Hippocampal formation (tissue), 2 donors: ENCODE measurements around the gene BST1.
A peak's percentile ranks its signal among the peaks of the same experiment; 100 is the strongest.
"Not testable (repeated sequence)": the region's sequence is repeated elsewhere in the genome, so short reads cannot be mapped to it uniquely, and the experiment has no call there.

Experiments used
- DNase-seq, 2 donors: peaks; one replicate each; lab custom pipeline; 2025; lab: John Stamatoyannopoulos, UW

The BST1 gene

DNA sequence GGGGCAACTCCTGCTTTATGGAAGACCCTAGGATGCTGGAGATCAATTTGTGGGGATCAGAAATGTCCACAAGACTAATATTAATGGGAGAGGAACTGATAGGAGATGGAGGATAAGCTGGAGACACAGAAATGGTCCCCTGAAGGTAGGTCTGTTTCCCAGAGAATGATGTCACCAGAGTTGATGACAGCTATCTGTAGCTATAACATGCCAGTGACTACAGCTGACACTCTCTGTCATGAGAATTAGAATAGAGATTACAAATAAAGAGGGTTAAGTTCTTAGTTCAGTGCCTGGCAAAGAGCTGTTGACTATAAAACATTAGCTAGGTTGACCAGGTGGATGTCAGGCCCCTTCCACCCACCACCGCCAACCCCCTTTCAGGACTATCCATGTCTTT lies 9.3 kb downstream of the BST1 start:
- no peak for DNase-seq

DNA sequence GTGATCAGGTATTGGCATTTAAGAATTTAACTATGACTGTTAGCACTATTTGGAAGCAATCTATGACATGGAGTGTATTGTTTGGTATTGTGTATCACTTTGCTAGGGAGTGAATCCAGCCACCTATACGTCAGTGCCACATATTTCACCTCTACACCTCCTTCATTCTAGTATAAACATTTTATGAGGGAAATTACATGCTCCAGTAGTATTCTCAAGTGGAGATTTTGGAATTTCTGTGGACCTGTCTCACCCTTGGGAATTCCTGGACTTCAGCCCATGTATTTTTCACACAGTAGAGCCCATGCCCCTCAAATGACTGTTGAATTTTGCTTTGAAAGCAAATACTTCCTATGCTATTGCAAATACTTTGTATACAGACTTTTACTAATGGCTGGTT lies 11.3 kb downstream of the BST1 start:
- no peak for DNase-seq

DNA sequence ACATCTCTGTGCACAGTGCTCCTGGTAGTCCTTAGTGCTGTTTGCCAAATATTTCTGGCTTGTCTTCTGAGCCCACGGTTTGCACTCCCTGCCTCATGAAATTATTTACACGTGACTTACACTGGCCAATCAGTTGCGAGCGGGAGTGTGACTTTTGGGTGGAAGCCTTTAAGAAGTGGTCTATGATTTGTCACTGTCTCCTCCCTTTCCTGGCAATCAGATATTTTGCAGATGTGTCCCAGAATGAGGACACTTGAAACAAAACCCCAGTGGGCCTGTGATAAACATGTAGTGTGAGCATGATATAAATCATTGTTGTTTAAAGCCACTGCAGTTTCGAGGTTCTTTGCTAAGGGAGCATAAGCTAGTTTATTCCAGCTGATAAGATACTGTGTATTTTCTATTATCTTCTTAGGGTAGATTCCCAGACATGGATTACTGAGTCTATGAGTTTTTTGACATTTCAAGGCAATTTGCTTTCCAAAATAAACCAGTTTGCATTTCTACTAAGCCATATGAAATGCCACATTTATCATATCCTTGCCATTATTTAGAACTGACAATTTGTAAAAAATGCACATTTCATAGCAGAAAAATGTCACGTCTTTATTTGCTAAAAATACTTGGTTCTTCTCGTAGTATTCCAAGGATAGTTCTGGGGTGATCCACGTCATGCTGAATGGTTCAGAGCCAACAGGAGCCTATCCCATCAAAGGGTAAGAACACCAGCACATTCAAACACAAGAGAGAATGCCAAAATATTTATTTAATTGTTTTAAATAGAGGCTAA lies 12.0 kb downstream of the BST1 start:
- no peak for DNase-seq

DNA sequence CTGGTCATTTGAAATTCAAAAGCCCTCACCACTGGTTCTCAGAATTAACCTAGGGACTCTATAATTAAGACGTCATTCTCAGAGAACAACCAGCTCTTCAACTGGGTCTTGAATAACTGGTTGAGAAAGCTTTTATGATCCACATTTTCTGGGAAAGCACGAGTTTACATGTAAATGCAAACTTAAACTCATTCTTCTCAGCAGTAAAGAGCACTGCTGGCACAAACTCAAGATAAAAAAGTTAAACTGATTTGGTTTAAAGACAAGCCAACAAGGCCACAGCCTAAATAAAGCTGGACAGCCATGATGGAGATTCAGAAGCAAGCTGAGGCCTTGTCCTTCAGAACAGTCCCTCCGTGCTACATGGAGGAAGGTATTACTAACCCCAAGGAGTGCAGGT lies 13.2 kb downstream of the BST1 start:
- no peak for DNase-seq

DNA sequence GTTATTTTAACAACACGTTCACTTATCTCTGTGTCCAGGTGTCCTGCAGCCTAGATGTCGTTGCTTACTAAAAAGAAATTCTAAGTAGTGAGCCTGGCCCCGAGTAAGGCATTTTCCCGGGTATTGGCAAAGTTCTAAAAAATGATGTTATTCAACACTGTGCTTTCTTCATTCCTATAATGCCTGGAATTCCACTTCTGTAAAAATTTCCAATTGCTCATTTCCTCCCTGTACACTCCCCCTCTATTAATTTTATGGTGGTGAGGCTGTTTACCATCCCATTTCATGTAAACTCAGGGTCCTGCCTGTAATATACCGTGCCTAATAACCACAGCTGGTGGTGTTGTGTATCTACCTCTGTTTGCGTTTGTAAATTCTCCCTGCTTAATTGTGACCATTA lies 14.2 kb downstream of the BST1 start:
- DNase-seq, result no peak

DNA sequence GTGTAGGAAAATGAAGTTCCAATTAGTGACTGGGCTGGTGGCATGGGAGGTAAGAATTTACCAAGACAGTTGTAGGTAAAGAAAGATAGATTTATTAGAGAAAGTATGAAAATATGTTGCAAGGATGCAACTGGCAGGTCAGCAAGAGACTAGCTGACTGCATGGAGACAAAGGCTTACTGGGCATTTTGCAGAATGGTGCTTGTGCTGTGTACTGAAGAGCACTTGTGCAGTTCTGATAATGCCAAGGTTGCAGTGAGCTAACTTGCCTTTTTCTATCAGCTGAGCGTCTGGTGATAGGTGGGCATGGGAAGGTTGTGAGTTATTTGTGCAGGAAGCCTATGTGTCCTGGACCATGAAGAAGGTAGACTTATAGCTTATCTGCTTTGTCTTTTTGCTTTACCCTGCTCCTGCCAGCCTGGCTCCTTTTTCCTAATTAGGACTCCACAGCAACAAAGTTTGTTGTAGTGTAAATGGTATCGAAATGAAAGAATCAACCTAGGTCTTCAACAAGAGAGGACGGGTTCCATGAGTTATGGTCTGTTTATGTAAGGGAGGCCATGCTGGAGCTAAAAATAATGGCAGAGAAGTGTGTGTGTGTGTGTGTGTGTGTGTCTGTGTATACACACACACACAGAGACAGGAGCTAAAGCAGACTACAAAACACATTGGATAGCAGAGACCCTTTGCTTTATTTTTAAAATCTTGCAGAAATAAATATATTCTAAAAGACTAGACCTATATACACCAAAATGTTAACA lies 15.0 kb downstream of the BST1 start:
- DNase-seq, result no peak

DNA sequence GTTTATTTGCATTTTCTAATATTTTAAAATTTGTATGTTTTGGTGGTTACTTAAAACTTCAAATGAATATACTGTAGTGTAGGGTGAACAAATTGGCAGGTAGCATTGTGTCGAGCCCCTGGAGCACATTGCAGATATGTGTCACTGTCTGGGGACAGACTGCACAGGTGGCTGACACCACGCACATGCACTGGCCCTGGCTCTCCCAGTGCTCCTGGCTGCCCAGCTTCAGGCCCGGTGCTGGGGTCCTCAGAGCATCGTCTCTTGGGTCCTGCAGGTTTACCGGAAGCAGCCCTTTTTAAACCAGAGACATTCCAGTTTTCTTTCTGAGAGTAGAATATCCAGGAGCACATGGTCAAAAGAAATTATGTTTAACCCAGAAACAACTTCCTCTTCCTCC lies 15.6 kb downstream of the BST1 start:
- no peak for DNase-seq

DNA sequence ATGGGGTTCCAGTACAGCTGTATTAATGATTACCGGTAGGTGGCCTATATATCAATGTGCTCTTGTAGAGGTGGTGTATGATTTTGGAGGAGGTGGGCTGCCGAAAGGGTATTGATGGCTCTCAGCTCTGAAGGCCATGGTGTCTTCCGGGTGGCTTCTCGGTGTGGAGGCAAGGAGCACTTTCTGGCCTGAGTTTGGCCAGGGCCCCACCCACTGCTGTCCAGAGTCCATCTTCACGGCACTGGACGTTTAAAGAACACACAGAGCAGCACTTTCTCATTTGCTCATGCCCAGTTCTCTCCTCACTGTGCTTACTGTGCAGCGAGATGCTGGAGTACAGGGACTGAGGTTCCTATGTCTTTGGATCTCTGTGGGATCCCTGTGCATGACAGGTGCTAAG lies 16.1 kb downstream of the BST1 start:
- no peak for DNase-seq

DNA sequence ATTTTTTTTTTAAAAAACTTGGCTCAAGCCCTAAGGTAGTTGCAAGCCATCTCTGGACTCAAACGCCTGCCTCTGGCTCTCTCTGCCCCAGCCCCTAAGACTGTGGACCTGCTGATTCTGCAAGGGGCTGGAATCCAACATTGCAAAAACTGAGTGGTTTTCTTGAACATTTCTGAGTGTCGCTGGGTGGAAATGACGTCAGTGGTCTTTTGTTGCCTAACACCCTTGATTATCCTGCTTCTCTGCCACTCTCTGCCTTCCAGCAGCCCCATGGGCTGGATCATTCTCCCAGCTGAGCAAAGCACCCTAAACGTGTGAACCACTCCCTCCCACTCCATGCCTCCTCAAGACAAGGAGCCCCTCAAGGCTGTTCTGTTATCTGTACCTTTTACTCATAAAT lies 16.6 kb downstream of the BST1 start:
- no peak for DNase-seq

DNA sequence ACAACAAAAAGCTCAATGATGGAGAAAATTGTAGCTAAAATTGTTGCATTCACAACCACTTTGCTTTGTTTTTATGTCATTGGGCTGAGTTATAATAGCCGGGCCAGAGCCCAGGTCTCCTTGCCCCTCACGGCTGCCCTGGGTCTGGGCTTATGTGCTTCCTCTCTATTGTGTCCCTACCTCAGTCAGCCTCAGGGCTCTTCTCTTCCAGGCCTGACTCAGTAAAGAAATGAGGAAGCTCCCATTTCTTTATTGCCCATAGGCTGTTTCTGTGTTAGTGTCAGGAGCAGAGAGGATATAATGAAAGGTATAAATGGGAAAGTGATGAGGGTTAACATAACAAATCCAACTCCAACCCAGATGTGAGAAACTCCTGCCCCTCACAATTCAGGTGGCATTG lies 18.0 kb downstream of the BST1 start:
- DNase-seq, result no peak

DNA sequence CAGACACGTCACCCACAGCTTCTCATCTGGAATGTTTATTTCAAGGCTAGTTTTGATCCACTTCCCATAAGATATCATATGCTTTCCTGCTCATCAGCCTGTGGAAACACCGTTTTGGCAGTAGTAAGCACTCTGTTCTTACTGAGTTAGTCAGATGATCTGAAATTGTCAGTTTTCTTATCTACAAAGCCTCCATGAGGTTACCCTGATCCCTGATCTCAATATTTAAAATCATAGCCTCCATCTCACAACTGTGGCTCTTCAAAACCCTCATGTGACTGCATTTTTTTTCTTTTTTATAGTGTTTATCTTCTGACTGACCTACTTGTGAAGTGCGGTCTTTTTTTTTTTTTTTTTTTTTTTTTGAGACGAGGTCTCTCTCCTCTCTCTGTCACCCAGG lies 22.7 kb downstream of the BST1 start:
- DNase-seq, result no peak

DNA sequence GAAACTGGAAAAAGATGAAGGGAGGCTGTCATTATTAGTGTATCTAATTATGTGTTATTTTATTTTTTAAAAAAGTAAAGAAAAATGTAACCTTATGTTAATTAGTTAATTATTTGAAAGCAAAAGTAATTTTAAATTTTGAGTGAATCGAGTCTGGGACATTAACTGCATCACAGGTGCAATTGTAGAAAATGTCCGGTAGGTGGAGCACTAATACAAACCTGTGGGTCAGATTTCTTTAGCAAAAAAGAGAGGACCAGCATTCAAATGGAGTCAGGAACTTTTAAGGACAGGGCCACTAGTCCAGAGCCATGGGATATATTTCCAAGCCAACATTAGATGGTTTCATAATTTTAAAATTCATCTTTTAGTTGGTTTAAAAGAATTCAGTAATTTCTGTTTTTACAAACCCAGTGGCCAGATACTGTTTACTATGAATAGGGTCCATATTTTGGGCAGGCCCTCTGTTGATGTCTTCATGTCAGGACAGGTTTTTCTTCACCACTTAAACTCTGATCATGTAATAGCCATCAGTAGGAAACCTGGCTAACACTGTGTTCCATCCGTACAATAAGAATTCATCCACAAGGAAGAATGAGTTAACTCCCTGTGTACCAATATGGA lies 27.2 kb downstream of the BST1 start:
- peak in 1 of 2 donors; percentile 60 for DNase-seq

DNA sequence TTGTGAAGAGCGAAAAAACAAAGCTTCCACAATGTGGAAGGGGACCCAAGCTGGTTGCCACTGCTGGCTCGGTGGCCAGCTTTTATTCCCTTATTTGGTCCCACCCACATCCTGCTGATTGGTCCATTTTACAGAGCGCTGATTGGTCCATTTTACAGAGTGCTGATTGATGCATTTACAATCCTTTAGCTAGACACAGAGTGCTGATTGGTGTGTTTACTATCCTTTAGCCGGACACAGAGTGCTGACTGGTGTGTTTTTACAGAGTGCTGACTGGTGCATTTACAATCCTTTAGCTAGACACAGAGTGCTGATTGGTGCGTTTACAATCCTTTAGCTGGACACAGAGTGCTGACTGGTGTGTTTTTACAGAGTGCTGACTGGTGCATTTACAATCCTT lies 30.2 kb downstream of the BST1 start:
- DNase-seq, result not testable (repeated sequence)

DNA sequence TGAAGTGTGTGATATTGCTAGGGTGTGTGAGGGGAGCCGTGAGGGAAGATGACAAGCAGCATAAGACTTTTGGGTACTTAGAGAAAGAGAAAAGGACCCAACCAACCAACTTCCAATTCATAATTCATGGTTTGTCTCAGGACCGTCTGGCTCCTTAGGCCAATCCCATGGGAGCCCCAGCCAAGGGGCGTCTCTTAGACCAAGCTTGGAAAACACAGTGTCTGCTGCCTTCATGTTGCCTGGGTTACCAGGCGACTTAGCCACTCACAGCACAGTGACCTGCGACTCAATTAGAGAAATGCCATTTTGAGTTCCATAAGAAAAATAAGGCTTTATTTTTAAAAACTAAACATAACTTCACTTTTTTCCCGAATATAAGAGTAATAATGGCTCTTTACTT lies 32.7 kb downstream of the BST1 start:
- no peak for DNase-seq

DNA sequence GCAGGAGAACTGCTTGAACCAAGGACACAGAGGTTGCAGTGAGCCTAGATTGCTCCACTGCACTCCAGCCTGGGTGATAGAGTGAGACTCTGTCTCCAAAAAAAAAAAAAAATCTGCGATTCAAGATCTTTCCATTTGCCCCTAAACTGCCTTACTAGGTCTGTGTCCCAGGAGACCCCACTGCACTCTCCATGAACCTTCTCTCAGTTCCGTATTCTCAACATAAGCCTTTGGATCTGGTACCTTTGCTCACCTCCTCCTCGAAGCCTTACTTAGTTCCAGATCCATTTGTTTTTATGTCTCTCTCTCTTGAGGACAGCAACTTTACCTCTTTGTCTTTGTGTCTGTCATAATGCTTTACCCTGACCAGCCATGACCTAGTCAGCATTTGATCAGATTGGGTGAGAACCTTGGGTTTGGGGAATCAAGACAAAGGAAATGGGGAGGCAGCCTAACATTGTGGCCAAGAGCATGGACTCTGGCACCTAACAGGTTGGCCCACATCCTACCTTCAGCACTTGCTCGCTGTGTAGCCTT lies 33.7 kb downstream of the BST1 start:
- DNase-seq, result no peak

DNA sequence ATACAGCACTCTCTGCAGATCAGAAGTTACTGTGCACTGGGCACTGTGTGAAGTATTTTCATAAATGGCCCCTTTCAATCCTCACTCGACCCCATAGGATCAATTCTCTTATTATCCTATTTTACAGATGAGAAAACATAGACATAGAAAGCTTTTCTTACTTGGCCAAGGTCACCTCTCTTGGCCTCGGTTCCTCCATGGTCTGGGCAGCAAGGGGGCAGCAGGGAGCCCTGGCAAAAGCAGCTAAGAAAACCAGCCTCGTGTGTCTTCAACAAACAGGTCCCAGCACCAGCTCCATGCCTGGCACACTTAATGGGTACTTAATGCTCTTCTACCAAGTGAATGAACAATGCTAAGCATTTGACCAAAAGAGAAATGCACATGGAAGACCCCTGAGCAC lies 34.4 kb downstream of the BST1 start:
- no peak for DNase-seq

DNA sequence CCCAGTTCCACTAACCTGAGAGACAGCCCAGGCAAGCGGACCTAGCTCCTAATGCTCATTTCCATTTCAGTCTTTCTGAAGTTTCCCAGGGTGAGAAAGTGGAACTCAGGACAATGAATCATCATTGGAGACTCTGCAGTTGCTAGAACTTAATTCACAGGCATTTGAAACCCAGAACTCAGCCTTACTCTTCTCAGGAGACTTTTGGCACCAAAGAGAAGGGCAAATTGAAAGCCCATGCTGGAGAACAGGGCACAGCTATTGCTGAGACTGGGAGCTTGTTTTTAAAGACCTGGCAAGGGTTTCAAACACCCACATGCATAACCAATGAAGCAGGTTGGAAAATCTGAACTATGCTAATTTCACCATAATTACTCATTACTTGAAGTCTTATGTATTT lies 36.0 kb downstream of the BST1 start:
- DNase-seq, result peak in 1 of 2 donors; percentile 45

DNA sequence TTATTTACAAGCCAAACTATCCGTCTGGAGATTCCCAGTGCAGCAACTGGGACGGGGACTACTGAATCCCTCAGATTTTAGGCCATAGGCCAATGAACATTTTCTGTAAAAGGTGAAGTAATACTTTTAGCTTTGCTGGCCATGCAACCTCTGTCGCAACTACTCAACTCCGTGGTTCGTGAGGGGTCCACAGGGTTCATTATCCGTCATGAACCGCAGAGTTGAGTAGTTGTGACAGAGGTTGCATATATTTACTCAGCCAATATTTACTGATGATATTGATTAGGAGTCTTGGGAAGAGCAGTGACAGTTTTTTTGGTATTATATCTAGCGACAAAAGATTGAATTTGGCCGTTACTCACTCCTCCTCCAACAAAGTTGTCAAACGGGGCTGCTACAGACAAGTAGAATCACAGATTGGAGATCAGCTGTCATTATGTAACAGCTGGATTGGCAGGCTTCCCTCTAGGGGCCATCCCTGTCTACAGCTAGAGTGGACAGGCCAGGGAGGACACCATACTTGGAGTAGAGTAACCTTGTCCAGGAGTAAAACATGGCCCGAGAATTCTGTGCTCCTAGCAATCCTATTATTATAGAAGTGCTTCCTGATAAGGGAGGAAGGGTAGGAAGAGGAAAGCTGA lies 38.0 kb downstream of the BST1 start:
- DNase-seq, result no peak

DNA sequence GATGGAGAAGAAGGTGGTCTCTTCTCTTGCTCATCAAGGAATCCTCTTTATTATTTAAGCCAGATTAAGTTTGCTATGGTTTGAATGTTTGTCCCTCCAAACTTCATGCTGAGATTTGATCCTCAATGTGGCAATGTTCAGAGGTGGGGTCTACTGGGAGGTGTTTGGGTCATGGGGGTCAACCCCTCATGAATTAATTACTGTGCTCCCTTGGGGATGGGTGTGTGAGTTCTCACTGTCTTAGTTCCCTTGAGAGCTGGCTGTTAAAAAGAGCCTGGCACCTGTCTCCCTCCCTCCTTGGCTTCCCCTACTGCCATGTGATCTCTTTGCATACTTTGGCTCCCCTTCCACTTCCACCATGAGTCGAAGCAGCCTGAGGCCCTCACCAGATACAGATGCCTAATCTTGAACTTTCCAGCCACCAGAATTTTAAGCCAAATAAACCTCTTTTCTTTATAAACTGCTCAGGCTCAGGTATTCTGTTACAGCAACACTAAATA lies 39.3 kb downstream of the BST1 start:
- DNase-seq, result no peak

DNA sequence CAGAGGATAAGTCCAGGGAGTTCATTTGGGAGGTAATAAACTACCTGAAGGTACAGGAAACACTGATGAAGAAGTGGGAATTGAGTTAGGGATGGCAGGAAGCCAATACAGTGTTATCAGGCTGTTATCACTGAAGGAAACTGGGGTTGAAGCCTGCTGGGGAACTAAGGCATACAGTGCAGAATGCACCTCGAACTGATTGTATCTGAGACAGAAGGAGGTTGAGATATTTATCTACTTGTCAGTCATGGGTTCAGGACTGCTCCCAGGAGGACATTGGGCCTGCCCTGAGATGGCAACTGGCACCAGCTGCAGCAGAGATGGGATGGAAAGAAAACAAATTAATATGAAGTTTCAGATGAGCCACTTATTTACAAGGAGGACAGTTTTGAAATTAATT lies 39.8 kb downstream of the BST1 start:
- no peak for DNase-seq

DNA sequence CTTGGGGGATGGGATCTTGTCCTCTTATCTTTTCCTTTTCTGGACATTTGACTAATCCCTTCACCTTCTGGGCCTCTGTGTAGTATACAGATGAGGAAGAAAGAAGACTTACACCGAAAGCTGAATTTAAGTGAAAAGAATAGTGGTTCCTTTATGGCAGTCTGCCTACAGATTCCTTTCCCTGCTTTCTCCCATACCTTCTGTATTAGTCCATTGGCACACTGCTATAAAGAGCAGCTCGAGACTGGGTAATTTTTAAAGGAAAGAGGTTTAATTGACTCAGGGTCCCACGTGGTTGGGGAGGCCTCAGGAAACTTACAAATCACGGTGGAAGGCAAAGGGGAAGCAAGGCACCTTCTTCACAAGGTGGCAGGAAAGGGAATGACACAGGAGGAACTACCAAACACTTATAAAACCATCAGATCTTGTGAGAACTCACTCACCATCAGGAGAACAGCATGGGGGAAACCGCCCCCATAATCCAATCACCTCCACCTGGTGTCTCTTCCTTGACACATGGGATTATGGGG lies 41.2 kb downstream of the BST1 start:
- no peak for DNase-seq

DNA sequence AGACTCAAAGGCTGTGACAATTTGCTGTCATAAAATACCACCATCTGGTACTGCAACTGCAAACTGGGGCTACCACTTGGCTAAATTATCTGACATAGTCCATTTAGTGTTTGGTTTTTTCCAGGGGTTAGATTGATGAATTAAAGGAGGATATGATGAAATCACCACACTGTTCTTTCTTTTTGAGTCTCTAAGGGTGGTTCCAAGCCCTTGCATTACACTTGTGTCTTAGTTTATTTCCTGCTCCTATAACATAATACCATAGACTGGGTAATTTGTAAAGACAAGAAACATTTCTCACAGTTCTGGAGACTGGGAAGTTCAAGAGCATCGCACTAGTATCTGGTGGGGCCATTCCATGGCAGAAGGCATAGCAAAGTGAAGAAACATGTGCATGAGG lies 43.2 kb downstream of the BST1 start:
- no peak for DNase-seq
